GM23338 (cell line): Measurements from ENCODE around the gene NACAD.

Experiments used
- EZH2phosphoT487 ChIP-seq: fragments of 200-600 bp; sonication (generic); IDR thresholded peaks from one replicate; pipeline ENCODE4 v1.8.1; 2018; ENCODE audit warnings: antibody characterized with exemption; ENCODE audit not compliant: unreplicated experiment
- TF ChIP-seq, protein P1 (sequence below), 2 experiments: fragments of 200-600 bp in 1 of 2; sonication (generic) in 1 of 2; conservative IDR thresholded peaks; 2 replicates each; pipeline versions ENCODE4 v1.5.1 to v1.6.1; 2016 to 2017; ENCODE audit warnings: antibody characterized with exemption in 2 of 2, low read depth in 2 of 2, mild to moderate bottlenecking in 2 of 2, moderate library complexity in 1 of 2

DNA sequence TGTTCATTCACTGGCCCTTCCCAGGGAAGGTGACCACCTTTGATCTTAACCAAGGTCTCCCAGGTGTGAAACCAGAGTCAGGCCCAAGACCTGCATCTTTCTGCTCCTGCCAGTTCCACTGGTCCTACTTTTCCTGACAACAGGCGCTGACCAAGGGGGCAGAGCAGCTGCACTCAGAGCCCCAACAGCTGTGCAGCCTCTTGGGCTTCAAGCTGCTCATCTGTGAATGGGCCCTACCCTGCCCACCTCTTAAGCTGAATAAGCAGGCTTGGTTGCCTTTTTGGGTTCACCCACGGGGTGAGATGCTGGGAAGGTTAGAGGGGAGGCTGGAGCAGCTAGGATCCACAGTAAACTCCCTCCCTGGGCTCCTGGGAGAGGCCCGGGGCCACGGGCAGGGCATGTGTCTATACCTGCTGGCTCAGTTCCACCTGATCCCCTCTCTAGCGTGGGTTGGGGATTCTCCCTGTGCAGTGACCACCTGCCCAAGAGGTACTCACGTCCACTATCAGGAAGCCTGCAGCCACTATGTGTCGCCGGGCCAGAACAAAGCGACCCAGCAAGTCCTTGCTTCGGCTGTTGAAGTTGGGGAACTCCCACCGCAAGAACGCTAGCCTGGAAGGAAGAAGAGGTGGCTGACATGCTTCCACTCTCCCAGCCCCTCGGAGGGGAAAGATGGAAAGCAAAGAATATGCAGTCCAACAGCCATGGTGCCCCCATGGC is 12.2 kb upstream of the NACAD start:
- TF ChIP-seq, protein P1, sequence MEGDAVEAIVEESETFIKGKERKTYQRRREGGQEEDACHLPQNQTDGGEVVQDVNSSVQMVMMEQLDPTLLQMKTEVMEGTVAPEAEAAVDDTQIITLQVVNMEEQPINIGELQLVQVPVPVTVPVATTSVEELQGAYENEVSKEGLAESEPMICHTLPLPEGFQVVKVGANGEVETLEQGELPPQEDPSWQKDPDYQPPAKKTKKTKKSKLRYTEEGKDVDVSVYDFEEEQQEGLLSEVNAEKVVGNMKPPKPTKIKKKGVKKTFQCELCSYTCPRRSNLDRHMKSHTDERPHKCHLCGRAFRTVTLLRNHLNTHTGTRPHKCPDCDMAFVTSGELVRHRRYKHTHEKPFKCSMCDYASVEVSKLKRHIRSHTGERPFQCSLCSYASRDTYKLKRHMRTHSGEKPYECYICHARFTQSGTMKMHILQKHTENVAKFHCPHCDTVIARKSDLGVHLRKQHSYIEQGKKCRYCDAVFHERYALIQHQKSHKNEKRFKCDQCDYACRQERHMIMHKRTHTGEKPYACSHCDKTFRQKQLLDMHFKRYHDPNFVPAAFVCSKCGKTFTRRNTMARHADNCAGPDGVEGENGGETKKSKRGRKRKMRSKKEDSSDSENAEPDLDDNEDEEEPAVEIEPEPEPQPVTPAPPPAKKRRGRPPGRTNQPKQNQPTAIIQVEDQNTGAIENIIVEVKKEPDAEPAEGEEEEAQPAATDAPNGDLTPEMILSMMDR (conservative IDR thresholded peaks at IDR 0.05; ENCODE audit: low read depth in 2 of 2) = no peak
- no peak for TF ChIP-seq EZH2phosphoT487
